Astrocyte (in vitro differentiated cells and primary cell): Measurements from ENCODE around the gene TM9SF3. TPM values are rescaled to one million over a fixed set of nuclear protein-coding genes. Genes with fewer than 3 reads are reported as not detected.

Source experiments
- DNase-seq: peaks from one replicate; pipeline ENCODE4 v3.0.0-alpha.2; 2010; ENCODE audit warnings: low read depth
- FAIRE-seq: peaks from 2 replicates; lab custom pipeline; 2011; peaks lifted over from hg19 to GRCh38; lab: Jason Lieb, UNC
- H2AFZ ChIP-seq: 2 replicates; pipeline ENCODE4 v1.6.0; 2012; ENCODE audit warnings: low read depth, low read length, inconsistent platforms
- H3K27ac ChIP-seq: 2 replicates; pipeline ENCODE4 v1.5.1; 2011; ENCODE audit warnings: low read depth, low read length, inconsistent platforms
- H3K27me3 ChIP-seq: 2 replicates; pipeline ENCODE4 v1.6.0; 2011; ENCODE audit warnings: low read length, inconsistent platforms; ENCODE audit not compliant: insufficient read depth
- H3K36me3 ChIP-seq: 2 replicates; pipeline ENCODE4 v1.5.1; 2011; ENCODE audit warnings: low read length, inconsistent platforms; ENCODE audit not compliant: insufficient read depth
- H3K4me1 ChIP-seq: 2 replicates; pipeline ENCODE4 v1.5.1; 2011; ENCODE audit warnings: low read length, inconsistent platforms; ENCODE audit not compliant: insufficient read depth
- H3K4me2 ChIP-seq: 2 replicates; pipeline ENCODE4 v1.6.0; 2012; ENCODE audit warnings: low read length, inconsistent platforms
- H3K4me3 ChIP-seq: 2 replicates; pipeline ENCODE4 v1.5.1; 2011; ENCODE audit warnings: low read depth, mild to moderate bottlenecking, low read length, inconsistent platforms; ENCODE audit not compliant: insufficient read depth
- H3K79me2 ChIP-seq: 2 replicates; pipeline ENCODE4 v1.6.0; 2012; ENCODE audit warnings: mild to moderate bottlenecking, low read length, inconsistent platforms; ENCODE audit not compliant: insufficient read depth
- H3K9ac ChIP-seq: 2 replicates; pipeline ENCODE4 v1.6.0; 2012; ENCODE audit warnings: mild to moderate bottlenecking, low read length, inconsistent platforms
- H3K9me3 ChIP-seq: 2 replicates; pipeline ENCODE4 v1.5.1; 2012; ENCODE audit warnings: low read depth, mild to moderate bottlenecking, low read length, inconsistent platforms; ENCODE audit not compliant: insufficient read depth
- H4K20me1 ChIP-seq: 2 replicates; pipeline ENCODE4 v1.6.0; 2012; ENCODE audit warnings: low read length, inconsistent platforms; ENCODE audit not compliant: insufficient read depth
- H3K27ac Mint-ChIP-seq: one replicate; pipeline ENCODE4 v1.8.0; 2021; ENCODE audit warnings: mild to moderate bottlenecking, mixed read lengths; ENCODE audit not compliant: unreplicated experiment
- H3K27me3 Mint-ChIP-seq: one replicate; pipeline ENCODE4 v1.8.0; 2021; ENCODE audit warnings: low read depth, mixed read lengths; ENCODE audit not compliant: unreplicated experiment
- H3K36me3 Mint-ChIP-seq: one replicate; pipeline ENCODE4 v1.8.0; 2021; ENCODE audit warnings: low read depth, mixed read lengths; ENCODE audit not compliant: unreplicated experiment
- H3K4me1 Mint-ChIP-seq: one replicate; pipeline ENCODE4 v1.8.0; 2021; ENCODE audit warnings: low read depth, mixed read lengths; ENCODE audit not compliant: unreplicated experiment
- H3K4me3 Mint-ChIP-seq: one replicate; pipeline ENCODE4 v1.8.0; 2021; ENCODE audit warnings: mild to moderate bottlenecking, moderate library complexity, mixed read lengths; ENCODE audit not compliant: unreplicated experiment
- H3K9me3 Mint-ChIP-seq: one replicate; pipeline ENCODE4 v1.8.0; 2021; ENCODE audit warnings: mild to moderate bottlenecking, mixed read lengths; ENCODE audit not compliant: unreplicated experiment
- CTCF ChIP-seq: IDR thresholded peaks from 2 replicates; pipeline ENCODE4 v1.5.1; 2011; ENCODE audit warnings: low read depth, mild to moderate bottlenecking, inconsistent platforms, low read length, moderate library complexity; ENCODE audit not compliant: insufficient read depth
- EZH2 ChIP-seq: IDR thresholded peaks from 2 replicates; pipeline ENCODE4 v1.6.1; 2012; ENCODE audit warnings: mild to moderate bottlenecking, low read length, inconsistent platforms; ENCODE audit not compliant: insufficient read depth
- total RNA-seq: library from RNA; stranded (reverse); gene quantifications from 2 replicates; pipeline ENCODE4 v1.2.1, GENCODE V29; 2021

The TM9SF3 gene
- total RNA-seq, 1 donor from 2014 or later: 200 TPM

- Histone ChIP-seq H4K20me1 (peaks cover 5% of the 10 kb centered on the region), H3K9ac (no peak overlapping the region), H3K9me3 (no peaks in the 10 kb centered on the region), H3K4me2 (no peak overlapping the region), H3K4me3 (no peak overlapping the region), H3K4me1 (no peaks in the 10 kb centered on the region), H3K27ac (no peak overlapping the region), H3K36me3 (no peaks in the 10 kb centered on the region), H3K27me3 (peaks cover 37% of the 10 kb centered on the region), H3K79me2 (no peaks in the 10 kb centered on the region), H2AFZ (no peak overlapping the region)
- peaks cover 28% of the 10 kb centered on the region for H3K27me3 Mint-ChIP-seq
- peaks cover 19% of the 10 kb centered on the region for H3K36me3 Mint-ChIP-seq
- H3K9me3 Mint-ChIP-seq: peaks cover 2% of the 10 kb centered on the region
- FAIRE-seq (no peak), DNase-seq (no peak)
- H3K4me3 Mint-ChIP-seq: no peak overlapping the region
- H3K27ac Mint-ChIP-seq: no peak overlapping the region
- TF ChIP-seq CTCF (peak; percentile 40), EZH2 (no peak)
- H3K4me1 Mint-ChIP-seq: peaks cover 4% of the 10 kb centered on the region
These were observed 116.6 kb downstream of the TM9SF3 start for GRCh38 chr10:96470116-96470743.

GRCh38 chr10:96468845-96469244 lies 118.0 kb downstream of the TM9SF3 start:
- Histone ChIP-seq H3K79me2 (no peaks in the 10 kb centered on the region), H3K36me3 (no peaks in the 10 kb centered on the region), H2AFZ (no peak overlapping the region), H3K4me1 (no peaks in the 10 kb centered on the region), H3K4me2 (no peak overlapping the region), H3K27me3 (peaks cover 23% of the 10 kb centered on the region), H3K27ac (no peak overlapping the region), H3K4me3 (no peak overlapping the region), H3K9me3 (no peaks in the 10 kb centered on the region), H3K9ac (no peak overlapping the region), H4K20me1 (peaks cover 5% of the 10 kb centered on the region)
- no peak for TF ChIP-seq EZH2
- no peak for TF ChIP-seq CTCF
- peaks cover 11% of the 10 kb centered on the region for H3K36me3 Mint-ChIP-seq
- no peak for DNase-seq
- H3K4me1 Mint-ChIP-seq: peaks cover 4% of the 10 kb centered on the region
- peaks cover 2% of the 10 kb centered on the region for H3K9me3 Mint-ChIP-seq
- no peak for FAIRE-seq
- H3K27ac Mint-ChIP-seq: no peak overlapping the region
- H3K4me3 Mint-ChIP-seq: no peak overlapping the region
- H3K27me3 Mint-ChIP-seq: peaks cover 19% of the 10 kb centered on the region

Other genes with a start within 250 kb of the TM9SF3 start
- not detected in 2 replicates for gene OPALIN, start 228.0 kb downstream of the TM9SF3 start, total RNA-seq
- 7.6 and 9.6 TPM in 2 replicates for gene TLL2, start 73.1 kb downstream of the TM9SF3 start, total RNA-seq
- gene PIK3AP1, start 133.5 kb upstream of the TM9SF3 start, total RNA-seq: 6.7 and 9.3 TPM in 2 replicates
- gene LCOR, start 245.3 kb upstream of the TM9SF3 start, total RNA-seq: 72.0 and 72.8 TPM in 2 replicates